Activated CD4-positive, alpha-beta T cell treated with anti-CD3 and anti-CD28 coated beads, Interleukin-2, amount 50 U/mL, for 24 hours (primary cell): ENCODE data around the gene ABHD14A.

Experiments used
- DNase-seq, 2 donors: peaks; one replicate each; pipeline ENCODE4 v3.0.0-alpha.2; 2020; ENCODE audit warnings: low read depth in 1 of 2, low spot score in 1 of 2

The ABHD14A gene

DNA sequence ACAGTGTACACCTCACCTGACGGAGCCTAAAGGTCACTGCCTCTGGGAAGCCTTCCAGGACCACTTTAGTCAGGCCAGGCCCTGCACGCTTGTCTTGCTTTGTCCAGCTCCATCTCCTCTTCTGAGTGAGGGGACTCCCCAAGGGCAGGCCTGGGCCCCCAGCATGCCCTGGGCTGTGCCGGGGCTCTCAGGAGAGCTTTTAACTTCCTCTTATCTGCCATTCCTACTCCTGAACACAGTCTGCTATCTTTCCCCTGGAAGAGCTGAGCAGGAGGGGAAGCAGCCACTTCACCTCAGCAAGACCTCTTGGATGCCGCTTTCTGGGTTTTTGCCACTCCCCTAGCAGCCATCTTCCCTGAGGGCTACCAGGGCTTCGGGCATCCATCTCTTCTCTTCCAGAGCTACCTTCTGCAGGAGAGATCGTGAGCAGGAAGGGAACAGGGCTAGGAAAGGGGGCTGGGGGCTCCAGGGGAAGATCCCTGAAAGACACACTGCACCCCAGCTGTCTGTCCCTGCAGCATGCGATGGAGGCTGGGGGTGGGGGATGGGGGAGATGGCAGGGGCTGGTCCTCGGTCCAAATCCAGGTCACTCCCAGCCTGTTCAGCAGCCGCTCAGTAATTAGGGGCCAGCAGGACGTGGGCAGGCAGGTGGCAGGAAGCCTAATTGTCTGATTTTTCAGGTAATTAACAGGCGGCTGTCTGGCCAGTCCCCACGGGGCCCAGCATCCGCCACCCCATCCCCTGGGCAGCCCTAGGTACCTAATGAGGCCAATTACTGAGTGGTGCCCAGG lies 40.8 kb downstream of the ABHD14A start:
- no peak for DNase-seq

DNA sequence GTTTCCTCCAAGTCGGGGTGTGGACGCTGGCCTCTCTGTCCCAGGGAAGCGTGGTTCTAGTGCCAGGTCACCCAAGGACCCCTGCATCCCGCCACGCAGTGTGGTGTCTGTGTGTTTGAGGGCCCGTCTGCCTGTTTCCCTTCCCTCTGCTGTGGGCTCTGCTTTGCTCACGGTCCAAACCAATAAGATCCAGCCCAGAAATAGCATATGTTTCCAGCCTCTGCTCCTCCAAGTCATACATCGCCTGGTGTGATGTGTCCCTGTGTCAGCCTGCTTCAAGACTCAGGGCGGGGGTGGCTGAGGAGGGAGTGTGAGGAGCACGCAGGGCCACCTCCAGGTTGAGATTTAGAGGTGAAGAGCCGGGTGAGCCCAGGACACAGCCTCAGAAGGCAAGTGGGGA lies 42.7 kb downstream of the ABHD14A start:
- DNase-seq, result no peak

DNA sequence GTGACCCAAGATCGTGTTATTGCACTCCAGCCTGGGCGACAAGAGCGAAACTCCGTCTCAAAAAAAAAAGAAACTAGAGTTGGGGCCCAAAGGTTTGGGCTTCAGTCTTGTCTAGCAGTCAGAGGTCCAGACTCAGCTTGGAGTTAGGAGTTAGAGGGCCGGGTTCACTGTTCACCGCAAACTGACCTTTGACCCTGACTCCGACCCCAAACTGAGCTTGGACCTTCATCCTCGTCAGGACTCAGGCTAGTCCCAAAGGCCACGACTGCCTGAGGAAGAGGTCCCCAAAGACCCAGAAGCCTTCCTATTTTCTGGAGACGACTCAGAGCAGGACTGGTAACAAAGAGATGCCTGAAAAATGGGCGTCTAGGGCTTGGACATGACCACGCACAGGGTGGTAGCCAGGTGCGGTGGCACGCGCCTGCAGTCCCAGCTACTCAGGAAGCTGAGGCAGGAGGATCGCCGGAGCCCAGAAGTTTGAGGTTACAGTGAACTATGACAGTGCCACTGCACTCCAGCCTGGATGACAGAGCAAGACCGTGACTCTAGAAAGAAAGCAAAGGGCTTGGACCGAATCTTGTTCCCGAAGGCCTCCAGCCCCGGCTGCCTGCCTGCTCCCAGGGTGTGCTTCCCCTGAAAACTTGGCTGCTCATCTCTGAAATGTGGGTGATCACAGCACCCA lies 43.6 kb downstream of the ABHD14A start:
- DNase-seq, result no peak

DNA sequence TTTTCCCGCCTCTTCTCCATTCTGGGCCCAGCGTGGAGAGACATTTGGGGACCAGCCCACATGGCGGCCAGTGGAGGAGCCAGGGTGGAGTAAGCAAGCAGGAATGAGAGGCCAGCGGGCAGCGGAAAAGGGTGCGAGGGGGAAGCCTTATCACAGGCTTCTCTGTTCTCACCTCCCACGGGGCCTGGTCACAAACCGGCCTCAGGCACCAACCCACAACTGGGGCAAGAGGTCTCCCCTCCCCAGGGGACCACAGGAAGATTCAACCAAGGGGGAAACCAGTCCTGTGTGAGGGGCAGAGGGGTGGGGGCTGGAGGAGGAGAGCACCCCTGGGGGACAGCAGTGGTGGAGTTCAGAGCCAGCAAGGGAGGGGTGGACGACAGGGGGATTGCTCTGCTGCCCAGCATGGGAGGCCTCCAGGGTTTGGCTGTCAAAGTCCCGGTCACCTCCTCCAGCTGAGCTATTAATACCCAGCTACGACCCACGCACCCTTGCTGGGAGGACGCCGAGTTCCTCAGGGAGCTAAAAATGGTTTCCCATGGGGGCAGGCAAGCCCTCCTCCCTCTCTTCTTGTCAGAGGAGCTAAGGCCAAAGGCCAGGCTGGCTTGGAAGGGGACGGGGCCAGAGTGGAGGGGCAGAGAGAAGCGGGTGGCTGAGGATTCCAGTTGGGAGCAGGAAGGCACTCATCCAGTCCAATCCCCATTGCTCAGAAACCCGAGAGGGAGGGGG lies 44.7 kb downstream of the ABHD14A start:
- no peak for DNase-seq

DNA sequence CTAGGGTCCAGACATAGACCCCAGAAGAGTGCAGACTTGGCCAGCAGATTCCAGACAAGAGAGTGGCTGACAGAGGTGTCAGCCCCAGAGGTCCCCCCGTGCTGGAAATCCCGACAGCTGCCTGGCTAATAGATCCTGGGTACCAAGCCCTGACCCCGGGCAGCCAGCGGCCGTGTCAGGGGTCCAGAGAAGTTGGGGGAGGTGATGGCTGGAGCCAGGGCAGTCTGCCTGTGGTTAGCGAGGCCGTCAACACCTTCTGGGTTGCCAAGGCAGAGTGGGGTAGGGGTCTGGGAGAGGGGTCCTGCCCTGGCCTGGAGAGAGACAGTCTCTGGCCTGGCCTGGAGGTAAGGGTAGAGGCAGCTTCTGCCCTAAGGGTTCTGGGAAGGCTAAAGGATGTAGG lies 45.9 kb downstream of the ABHD14A start:
- no peak for DNase-seq

DNA sequence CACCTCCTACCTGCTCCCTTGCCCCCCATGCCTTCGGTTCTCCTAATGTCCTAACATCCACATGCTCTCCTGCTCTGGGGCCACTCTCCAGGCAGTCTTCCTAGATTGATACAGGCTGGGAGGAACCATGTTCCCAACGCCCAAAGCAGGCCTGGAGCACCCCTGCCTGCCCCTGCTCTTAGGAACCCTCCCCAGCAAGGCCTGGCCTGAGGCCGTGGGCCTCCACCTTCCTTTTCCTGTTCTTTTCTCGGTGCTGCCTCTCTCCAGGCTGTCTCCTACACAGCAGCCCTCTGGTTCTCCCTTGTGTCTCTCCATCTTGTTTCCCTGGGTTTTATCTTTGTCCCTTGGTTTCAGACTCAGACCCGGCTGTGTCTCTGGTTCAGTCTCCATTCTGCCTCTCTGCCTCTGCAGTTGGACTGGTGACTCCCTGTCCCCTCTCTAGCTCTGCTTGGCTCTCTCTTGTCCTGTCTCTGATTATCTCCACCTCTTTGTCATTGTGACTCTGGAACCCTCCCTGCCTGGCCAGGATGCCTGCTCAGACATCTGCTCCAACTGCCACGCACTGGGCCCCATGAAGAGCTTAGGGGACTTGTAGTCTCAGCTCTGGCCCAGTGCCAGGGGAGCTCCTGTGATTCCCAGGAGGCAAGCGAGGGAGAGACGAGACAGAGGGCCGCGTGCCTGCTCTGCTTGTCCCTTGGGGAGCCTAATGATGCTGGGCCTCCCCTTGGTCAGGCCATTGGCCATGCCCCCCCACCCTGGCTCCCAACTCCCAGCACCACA lies 46.8 kb downstream of the ABHD14A start:
- no peak for DNase-seq

DNA sequence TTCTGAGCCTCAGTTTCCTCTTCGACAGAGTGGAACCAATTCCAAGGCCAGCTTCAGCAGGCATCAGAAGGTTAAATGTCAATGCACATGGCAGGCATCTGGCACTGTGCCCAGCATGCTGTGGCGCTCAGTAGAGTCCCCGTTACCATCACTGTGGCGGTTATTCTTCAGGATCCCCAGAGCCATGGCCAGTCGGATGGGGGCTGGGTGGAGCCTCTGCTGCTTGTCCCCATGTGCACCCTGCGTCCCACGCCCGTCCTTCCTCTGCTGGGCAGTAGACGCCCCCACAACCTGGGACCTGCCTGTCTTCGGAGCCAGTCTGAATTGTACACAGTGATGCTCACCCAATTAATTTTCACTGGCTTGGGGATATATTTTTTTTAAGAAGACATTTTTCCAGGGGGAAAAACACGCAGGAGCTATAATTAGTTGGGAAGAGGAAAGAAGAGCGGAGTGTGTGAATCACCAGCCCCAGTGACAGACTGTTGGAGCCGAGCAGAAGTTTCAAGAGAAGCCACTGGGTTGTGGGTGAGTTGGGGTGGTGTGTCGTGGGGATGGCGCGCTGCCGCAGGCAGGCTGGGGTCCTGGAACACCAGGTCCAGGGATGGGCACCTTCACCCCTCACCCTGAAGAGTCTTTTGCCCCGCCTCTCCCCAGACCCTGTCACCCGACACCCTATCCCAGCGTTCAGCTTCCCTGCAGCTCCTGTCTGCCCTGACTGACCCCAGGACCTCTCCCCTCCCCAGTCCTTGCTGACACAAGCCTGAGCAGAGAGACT lies 47.6 kb downstream of the ABHD14A start:
- DNase-seq, result no peak

DNA sequence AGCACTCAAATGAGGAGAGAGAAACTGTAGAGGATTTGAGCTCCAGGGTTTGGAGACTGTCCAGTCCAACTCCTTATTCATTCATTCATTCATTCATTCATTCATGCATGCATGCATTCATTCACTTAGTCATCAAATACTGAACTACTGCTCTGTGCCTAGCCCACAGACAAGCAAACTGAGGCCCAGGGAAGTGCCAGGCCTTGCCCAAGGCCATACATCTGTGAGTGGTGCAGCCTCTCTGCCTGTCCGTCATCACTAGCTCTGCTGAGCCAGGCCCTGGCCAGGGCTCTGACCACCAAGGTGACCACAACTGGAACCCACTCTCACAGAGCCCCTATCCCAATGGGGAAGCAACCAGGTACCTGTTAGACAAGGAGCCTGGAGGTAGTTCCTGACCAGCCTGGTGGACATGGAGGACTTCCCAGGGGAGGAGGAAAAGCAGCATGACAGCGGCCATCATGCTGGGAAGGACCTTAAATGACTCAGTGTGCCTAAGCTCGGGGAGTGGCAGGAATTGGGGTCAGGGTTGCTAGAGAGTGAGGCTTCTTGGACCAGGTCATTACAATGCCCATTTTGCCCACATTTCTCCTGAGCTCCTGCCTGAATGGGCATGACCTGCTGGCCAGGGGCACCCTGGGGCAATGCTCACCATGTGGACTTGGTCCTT lies 48.4 kb downstream of the ABHD14A start:
- DNase-seq, result no peak

DNA sequence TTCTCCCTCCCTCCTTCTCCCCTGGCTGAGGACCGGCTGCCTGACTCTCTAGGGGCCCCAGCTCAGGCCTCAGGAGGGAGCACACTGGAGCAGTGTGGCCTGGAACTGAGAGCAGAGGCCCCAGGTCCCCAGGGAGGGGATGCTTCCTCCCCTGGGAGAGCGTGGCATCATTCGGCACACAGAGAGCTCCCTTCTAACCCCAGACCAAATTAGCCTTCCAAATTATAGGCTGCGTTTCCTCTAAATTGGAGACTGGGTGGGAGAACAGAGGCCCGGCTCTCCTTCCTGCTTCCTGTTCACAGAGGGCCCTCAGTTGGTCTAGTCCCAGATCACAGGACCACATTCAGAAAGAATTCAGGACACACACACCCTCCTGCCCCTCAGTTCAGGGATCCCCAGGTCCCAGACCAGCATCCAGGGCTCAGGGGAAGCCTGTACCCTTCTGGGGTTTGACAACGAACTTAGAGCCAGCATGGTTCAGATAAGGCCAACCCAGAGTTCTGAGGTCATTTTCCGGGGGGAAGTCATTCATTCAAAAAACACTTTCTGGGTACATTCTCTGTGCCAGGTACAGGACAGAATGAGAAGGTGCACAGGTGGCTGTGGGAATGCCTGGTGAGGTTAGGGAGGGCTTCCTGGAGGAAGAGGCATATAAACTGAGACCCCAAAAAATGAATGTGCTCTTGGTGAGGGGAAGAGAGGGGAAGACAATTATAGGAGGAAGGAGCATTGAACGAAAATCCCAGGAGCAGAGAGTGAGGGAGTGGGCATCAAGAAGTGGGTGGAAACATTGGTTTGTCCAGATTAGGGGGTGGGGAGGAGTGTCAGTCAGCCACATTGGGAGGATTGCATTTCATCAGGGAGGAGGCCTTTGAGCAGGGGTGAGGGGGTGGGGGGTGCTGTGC lies 49.2 kb downstream of the ABHD14A start:
- no peak for DNase-seq

DNA sequence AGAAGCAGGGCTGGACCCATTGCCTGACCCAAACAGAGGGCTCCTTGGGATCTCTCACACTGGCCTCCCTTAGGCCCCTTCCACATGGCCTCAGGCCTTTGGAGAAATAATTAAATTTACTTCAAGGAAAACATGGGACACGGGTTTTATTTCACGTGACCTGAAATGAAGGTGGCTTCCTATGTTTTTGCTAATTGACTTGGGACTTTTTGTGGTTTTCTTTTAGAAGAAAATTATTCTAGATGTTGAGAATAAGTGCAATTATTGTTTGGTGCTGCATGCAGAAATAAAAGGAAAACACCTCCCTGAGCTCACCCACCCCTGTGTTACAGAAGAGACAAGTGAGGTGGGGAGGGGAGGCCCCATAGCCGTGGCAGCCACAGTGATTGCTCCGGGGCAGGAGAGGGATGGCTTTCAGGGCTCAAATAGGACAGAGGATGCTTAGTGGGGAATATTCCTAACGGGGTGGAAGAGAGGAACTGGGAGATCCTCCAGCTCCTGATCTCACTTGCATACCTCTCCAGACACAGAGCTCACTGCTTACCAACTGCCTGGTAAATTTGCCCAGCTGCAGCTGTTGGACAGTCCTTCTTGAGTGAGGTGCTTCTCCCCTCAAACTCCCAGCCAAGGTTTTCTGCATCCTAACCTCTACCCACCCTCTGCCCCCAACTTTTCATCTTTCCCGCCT lies 50.0 kb downstream of the ABHD14A start:
- no peak for DNase-seq

DNA sequence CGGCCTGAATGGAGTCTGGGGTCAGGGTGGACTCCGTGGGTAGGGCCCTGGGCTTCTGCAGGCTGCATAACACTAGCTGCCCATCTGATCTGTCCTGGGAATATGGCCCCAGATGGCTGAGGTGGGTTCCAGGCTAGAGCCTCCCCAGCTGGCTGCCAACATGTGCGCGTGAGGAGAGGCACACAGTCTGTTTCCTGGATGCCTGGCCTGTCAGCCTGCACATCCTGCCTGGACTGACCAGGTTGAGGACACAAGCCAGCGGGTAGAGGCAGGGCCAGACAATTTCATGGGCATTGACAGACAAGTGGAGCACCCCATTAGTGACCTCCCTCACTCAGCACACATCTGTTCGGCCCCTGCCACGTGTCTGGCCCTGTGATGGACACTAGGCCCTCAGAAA lies 50.6 kb downstream of the ABHD14A start:
- no peak for DNase-seq

DNA sequence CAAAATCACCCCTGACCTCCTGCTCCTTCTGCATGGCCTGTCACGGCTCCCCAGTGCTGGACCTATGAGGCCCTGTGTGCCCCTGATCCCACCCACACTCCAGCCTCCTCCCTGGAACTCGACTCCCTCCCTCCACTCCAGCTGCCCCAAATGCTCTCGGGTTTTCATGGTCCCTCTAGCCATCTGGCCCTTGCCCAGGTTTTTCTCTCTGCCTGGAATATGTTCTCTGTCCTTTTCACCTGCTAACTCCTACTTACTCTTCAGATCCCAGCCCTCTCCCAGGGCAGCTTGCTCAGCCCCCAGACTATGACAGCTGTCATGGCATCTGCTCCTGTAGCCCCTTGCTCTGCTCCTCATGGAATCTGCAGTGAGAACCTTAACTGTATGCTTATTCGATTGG lies 51.2 kb downstream of the ABHD14A start:
- DNase-seq, result no peak

DNA sequence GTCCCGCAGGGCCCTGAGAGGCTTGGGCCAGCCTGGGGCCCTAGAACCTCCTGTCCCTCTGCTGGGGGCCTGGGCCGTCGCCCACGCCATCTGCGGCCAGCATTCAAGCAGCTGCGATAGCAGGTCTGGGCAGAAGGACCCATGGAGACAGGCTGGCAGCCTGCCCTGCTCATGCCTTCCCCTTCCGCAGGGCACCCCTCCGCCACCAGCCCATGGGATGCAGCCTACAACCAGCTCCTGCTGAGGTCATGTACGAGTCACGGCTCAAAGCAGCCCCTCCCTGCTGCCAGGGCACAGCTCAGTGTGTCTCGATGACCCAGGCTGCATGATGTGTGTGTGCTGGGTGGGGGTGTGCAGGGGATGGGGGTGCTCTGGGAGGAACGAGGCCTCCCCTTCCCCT lies 53.7 kb downstream of the ABHD14A start:
- DNase-seq, result no peak

DNA sequence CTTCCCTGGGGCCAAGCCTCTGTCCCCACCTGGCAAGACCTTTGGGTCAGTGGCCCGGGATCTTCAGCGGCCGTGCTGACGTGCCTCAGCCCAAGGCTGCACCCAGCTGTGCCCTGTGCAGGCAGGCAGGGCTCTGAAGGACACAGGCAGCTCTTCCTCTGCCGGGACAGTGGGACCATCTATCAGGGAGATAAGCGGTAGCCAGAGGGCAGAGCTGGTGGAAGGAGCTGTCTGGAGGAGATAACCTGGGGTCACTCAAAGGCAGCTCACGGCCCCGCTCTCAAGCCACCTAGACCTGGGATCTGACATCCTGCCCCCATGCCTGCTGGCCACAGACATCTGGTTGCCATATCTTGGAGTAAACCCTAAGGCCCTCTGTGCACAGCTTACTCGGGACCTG lies 54.2 kb downstream of the ABHD14A start:
- DNase-seq, result no peak

DNA sequence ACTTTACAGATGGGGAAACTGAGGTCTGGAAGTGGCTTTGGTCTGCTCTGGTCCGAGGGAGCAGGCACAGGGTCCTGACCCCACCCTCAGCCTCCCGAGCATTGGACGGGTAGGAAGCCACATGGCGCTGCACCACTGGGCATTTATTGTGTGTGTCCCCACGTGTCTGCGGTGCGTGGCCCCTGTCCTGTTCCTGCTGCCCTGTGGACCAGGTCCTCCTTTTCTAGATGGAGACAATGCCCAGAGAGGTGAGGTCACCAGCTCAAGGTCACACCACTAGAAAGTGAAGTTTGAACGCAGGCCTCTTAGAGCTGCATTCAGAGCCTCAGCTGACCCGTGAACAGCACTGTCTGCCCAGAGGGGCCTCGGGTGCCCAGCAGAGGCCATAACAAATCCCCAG lies 54.7 kb downstream of the ABHD14A start:
- no peak for DNase-seq
